ENCODE measurements around the gene EIF3F. TPM values are rescaled to one million over a fixed set of nuclear protein-coding genes. Genes with fewer than 3 reads are reported as not detected.
"Not testable (repeated sequence)": the region's sequence is repeated elsewhere in the genome, so short reads cannot be mapped to it uniquely, and the experiment has no call there.

EIF3F gene
- polyA plus RNA-seq, 1 donor: 339 TPM

GRCh38 chr11:7983832-7984590 lies 3.1 kb upstream of the EIF3F start:
- no peak for DNase-seq

- DNase-seq: not testable (repeated sequence)
These were observed 385 bp downstream of the EIF3F start for GRCh38 chr11:7987560-7987883.

- no peak for DNase-seq
These were observed 7.6 kb downstream of the EIF3F start for GRCh38 chr11:7994581-7995278.

- no peak for DNase-seq
These were observed 12.7 kb downstream of the EIF3F start for GRCh38 chr11:7999795-8000194.

- no peak for DNase-seq
These were observed 13.3 kb downstream of the EIF3F start for GRCh38 chr11:8000390-8000789.

- DNase-seq: no peak
These were observed 15.5 kb downstream of the EIF3F start for GRCh38 chr11:8002676-8003075.

DNA sequence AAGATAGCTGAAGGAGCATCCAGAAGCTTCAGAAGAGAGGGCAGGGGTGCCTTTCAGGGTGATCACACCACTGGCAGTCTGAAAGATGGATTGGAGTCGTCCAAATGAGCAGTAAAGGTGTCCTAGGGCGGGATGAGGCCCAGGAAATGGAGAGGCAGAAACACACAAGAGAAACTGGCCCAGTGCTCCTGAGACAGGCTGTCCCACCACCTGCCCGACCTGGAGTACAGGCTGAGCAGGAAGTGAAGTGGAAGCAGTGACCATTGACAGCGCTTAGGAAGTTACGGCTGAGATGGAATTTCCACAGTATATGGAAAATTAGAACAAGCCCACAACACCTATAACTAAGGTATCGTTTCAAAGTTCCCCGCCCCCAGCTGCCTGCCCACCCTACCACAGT lies 16.1 kb downstream of the EIF3F start:
- DNase-seq: no peak

DNA sequence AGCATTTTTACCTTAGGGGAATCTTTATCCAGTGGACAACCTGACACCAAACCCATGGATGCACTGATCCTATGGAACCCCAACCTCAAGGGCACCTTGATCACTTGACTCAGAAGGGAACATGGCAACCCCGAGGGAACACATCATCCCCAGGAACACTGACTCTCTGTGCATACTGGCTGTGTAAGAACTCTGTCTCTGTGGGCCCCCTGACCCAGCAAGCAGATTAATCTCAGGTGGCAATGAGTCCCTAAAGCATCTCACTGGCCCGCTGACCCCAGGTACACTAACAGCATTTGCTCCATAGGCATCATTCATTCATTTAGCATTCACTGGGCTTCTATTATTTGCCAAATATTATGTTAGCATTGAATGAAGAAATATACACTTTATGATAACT lies 16.9 kb downstream of the EIF3F start:
- DNase-seq: no peak

DNA sequence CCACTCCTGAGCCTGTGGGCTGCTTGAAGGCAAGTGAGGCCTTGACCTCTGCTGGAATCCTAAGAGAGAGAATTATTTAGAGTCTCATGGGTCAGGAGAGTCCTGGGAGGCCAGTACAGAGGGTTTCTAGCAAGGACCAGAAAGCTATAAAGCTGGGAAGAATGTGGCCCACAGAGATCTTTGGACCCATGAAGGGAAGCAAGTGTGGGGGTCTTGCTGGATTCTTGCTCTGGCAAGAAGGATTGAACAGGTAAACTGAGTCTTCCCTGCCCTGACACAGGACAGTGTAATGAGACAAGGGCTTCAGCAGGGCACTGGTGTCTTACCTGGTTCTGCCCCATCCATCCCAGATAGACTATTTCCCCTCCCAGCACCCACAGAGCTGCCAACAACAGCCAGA lies 18.4 kb downstream of the EIF3F start:
- no peak for DNase-seq

- DNase-seq: peak; percentile 74
These were observed 19.3 kb downstream of the EIF3F start for GRCh38 chr11:8006349-8006977.

DNA sequence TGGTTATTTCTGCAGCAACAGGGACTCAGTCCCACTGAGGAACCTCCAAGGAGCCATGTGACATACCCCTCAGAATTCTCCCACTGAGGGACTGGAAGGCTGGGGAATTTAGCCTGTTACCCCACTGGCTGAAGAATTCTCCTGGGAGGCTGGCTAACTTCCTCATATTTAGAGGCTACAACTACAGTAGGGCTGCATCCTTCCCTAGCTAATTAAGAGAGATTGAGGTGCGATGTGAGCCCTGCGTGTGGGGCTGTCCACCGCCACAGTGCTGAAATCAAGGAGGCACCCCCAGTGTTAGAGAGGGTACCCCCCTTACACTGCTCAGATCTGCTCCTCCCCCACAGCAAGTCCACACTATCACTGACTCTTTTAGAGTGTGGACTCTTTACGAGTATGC lies 21.1 kb downstream of the EIF3F start:
- DNase-seq: no peak

- DNase-seq: no peak
These were observed 22.7 kb downstream of the EIF3F start for GRCh38 chr11:8009856-8010255.

DNA sequence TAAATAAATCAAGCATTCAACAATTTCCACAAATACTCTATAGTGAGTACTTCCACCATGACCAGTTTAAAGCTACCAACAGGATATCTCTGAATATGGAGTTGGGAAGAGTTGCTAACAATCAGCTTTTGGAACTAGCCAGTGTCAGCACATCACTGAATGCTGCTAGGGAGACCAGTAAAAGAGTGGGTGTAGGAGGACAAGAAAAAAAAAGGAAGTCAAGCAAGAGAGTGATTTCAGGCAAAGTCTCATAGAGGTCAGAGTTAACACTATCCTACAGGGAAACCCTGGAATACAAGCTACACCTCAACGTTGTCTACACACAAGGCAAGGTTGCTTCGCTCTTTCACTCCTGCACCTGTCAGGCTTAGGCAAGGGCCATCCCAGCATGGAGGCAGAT lies 24.2 kb downstream of the EIF3F start:
- DNase-seq: no peak

DNA sequence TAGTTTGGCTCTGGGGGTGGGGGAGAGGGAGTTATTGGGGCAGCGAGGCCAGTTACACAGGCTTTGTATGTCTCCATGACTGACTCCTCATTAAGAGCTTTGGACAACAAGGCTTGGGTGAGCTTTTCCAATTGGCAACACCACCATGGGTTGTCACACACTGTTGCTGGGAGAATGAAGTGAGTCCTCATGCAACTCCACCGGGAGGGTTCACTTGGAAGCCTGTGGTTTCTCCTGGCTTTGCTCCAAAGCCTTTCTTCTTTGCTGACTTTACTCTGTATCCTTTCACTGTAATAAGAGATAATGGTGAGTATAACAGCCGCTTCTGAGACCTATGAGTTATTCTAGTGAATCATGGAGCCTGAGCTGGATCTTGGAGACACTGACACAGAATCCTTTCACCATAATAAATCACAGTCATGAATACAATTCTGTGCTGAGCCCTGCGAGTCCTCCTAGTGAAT lies 24.9 kb downstream of the EIF3F start:
- DNase-seq: no peak

DNA sequence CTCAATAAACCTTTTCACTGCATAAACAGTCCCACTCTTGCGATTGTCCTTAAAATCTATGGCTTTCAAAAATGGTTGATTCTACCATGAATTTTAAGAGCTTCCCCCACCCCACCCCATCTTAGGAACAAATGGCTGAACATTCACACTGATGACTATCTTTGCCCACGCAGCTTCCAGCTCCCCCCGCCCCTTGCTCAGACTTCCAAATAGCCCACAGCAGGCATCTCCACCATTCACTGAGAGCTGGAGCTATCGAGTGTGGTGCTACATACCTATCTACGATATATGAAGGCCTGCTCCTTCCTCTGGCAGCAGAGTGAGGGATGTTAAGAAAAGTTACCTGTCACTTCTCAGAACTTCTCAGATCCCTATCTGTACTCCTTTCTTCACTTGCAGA lies 26.7 kb downstream of the EIF3F start:
- no peak for DNase-seq

DNA sequence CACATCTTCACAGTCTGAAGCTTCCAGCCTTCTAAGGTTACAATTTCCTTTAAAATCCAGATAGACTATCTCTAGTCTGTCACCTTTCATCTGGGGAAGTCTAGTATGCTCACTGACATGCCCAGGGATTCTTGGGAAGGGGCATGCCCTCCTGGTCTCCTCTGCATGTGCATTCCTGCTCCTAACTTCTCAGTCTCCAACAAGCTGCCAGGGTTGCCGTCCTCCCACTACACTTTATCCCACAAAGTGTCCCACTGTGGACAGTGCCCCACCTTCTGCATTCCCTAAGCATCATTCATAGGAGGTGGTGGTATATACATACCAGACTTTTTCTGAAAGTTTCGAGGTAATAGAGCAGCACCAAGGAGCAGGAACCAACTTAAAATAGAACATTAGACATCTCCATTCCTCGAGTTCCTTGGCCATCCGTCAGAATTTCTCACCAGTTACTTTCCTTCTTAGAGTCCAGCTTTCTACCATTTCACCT lies 28.7 kb downstream of the EIF3F start:
- no peak for DNase-seq

DNA sequence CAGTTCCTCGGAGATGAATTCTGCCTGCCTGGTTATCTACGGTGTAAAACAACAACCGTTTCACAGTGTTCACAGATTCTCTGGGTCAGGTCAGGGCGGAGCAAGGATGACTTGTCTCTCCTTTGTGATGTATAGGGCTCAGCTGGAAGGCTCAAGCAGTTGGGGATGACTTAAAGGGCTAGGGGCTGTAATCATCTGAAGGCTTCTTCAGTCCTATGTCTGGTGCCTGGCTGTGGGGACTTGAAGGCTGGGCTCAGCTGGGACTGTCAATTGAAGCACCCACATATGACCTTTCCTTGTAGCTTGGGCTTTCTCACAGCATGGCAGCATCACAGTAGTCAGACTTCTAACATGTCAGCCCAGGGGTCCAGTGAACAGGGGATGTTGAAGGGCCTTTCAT lies 29.3 kb downstream of the EIF3F start:
- DNase-seq: no peak

GRCh38 chr11:8017071-8017470 lies 29.9 kb downstream of the EIF3F start:
- no peak for DNase-seq

- DNase-seq: no peak
These were observed 30.9 kb downstream of the EIF3F start for GRCh38 chr11:8017894-8018483.

DNA sequence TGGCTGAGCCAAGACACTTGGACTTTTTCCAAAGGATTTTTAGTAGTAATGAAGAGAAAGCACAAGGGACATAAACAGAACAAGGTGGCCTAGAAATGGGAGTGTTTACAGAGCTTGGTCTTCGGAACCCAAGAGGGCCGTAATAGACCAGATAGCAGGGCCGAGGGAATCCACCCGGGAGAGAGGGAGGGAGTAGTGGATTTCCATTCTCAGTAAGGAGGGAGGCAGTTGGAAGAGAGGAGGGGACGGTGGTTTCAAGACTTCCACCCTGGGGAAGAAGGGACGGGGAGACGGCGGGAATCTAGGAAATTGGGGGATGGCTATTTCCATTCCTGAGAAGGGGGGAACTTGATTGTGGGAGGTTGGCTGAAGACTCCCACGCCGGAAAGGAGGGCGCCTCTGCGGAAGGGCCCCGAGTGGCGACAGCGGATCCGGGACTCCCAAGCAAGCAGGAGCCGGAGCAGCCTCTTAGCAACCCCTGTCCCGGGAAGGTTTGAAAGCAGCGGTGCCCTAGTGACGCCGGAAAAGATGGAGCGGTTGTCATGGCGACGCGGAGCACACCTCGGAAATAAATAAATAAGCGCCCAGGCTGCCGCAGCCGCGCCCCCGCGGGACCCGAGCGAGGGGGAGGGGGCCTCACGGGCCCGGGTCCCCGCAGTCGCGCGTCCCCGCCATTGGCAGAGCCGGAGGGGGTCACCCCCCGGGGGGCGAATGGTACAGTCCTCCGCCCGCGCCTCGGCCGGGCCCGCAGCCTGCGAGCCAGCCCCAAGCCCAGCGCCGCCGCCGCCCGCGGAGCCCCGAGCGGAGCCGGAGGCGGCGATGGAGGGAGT lies 31.6 kb downstream of the EIF3F start:
- DNase-seq: peak; percentile 75

- no peak for DNase-seq
These were observed 32.4 kb downstream of the EIF3F start for GRCh38 chr11:8019314-8020243.
